ENCODE data around the gene ABCC8. TPM values are rescaled to one million over a fixed set of nuclear protein-coding genes. Genes with fewer than 3 reads are reported as not detected.

ABCC8 gene
- total and polyA plus RNA-seq, 2 donors (not counting 3 experiments of a cell fraction or from before 2014, with no cell fraction given), result not detected

- TF ChIP-seq JUN (IDR thresholded peaks at IDR 0.05; ENCODE audit: borderline replicate concordance, insufficient read depth, insufficient read length, low read depth) (no peak), EZH2 (IDR thresholded peaks at IDR 0.05; ENCODE audit: borderline replicate concordance, low read depth, low read length, severe bottlenecking) (no peak)
- TF ChIP-seq, protein P1, sequence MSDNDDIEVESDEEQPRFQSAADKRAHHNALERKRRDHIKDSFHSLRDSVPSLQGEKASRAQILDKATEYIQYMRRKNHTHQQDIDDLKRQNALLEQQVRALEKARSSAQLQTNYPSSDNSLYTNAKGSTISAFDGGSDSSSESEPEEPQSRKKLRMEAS (IDR thresholded peaks at IDR 0.05; ENCODE audit: insufficient read depth, insufficient read length), result no peak
- TF ChIP-seq, protein P2, sequence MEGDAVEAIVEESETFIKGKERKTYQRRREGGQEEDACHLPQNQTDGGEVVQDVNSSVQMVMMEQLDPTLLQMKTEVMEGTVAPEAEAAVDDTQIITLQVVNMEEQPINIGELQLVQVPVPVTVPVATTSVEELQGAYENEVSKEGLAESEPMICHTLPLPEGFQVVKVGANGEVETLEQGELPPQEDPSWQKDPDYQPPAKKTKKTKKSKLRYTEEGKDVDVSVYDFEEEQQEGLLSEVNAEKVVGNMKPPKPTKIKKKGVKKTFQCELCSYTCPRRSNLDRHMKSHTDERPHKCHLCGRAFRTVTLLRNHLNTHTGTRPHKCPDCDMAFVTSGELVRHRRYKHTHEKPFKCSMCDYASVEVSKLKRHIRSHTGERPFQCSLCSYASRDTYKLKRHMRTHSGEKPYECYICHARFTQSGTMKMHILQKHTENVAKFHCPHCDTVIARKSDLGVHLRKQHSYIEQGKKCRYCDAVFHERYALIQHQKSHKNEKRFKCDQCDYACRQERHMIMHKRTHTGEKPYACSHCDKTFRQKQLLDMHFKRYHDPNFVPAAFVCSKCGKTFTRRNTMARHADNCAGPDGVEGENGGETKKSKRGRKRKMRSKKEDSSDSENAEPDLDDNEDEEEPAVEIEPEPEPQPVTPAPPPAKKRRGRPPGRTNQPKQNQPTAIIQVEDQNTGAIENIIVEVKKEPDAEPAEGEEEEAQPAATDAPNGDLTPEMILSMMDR (IDR thresholded peaks at IDR 0.05; ENCODE audit: extremely low read depth in 1 of 2, insufficient read depth in 1 of 2, low read depth in 1 of 2, low read length in 2 of 2), result no peak
- H3K4me1 ChIP-seq (ENCODE audit: control insufficient read depth, extremely low read depth, insufficient read depth, low read length), result peaks cover 1% of the 10 kb centered on the region
- POLR2A ChIA-PET, result interaction anchor here (0.7 kb wide), 1 partner anchor 132 kb away, joined by 10 read pairs; no protein-coding TSS in a partner anchor
- no peaks in the 10 kb centered on the region for H4K20me1 ChIP-seq (replicated peaks; ENCODE audit: control insufficient read depth, extremely low read depth, insufficient read depth, low read length)
- dilution Hi-C loops (cut with MboI; ENCODE audit: extremely low pct_ligation_motif_present, low sequenced_read_pairs), result no loop called here
- FAIRE-seq (no peak), DNase-seq (ENCODE audit: low read depth, low spot score) (peak; percentile 17)
- H3K4me3 ChIP-seq (replicated peaks in 1 of 3; ENCODE audit: insufficient read depth in 1 of 3, low read depth in 1 of 3, low read length in 3 of 3), result no peak overlapping the region
- no TSS peak for BruUV-seq (replicated peaks)
- H3K79me2 ChIP-seq (ENCODE audit: control insufficient read depth, insufficient read depth, low read length), result no peaks in the 10 kb centered on the region
- CTCF ChIA-PET, result interaction anchor here (0.7 to 1.1 kb wide), 2 partner anchors 10 to 117 kb away, joined by 3 read pairs; no protein-coding TSS in a partner anchor
- H3K9me3 ChIP-seq (replicated peaks; ENCODE audit: control insufficient read depth, insufficient read depth, low read length), result no peaks in the 10 kb centered on the region
- H3K27ac ChIP-seq (ENCODE audit: insufficient read depth, low read depth, low read length), result no peak overlapping the region
- H3K4me2 ChIP-seq (ENCODE audit: insufficient read depth, low read length), result no peak overlapping the region
- no peak overlapping the region for H3K9ac ChIP-seq (replicated peaks; ENCODE audit: extremely low read depth, insufficient read depth, low read length)
- no peaks in the 10 kb centered on the region for H3K36me3 ChIP-seq (ENCODE audit: control insufficient read depth in 2 of 2, extremely low read depth in 1 of 2, insufficient read depth in 2 of 2, low read length in 2 of 2)
- no peaks in the 10 kb centered on the region for H3K9me1 ChIP-seq (replicated peaks; ENCODE audit: control insufficient read depth, extremely low read depth, insufficient read depth, low read length)
- no peak overlapping the region for H2AFZ ChIP-seq (ENCODE audit: low read depth, low read length)
- no peaks in the 10 kb centered on the region for H3K27me3 ChIP-seq (ENCODE audit: control insufficient read depth in 2 of 2, insufficient read depth in 2 of 2, low read length in 2 of 2)
- intact Hi-C loops (cut with micrococcal nuclease), result no loop called here
These were observed 65.9 kb downstream of the ABCC8 start for GRCh38 chr11:17410606-17411379.

Data from endothelial cell of umbilical vein (primary cell).